GM04504 (cell line): Measurements from ENCODE around the gene MRTFA.
"Not testable (repeated sequence)": the region's sequence is repeated elsewhere in the genome, so short reads cannot be mapped to it uniquely, and the experiment has no call there.

Experiments
- DNase-seq: peaks from one replicate; pipeline ENCODE4 v3.0.0-alpha.2; 2012; ENCODE audit warnings: low read depth

Gene MRTFA

DNA sequence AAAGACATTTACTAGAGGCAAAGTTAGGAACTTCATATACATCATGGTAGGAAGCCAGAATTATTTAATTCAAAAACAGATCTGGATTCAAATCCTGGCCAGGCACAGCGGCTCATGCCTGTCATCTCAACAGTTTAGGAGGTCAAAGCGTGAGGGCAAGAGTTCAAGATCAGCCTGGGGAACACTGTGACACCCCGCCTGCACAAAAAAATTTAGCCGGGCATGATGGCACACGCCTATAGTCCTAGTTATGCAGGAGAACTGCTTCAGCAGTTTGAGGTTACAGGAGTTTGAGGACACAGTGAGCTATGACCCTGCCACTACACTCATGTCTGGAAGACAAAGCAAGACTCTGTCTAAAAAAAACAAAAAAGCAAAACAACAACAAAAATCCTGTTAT, 8.9 kb downstream of the MRTFA start:
- DNase-seq, result no peak

DNA sequence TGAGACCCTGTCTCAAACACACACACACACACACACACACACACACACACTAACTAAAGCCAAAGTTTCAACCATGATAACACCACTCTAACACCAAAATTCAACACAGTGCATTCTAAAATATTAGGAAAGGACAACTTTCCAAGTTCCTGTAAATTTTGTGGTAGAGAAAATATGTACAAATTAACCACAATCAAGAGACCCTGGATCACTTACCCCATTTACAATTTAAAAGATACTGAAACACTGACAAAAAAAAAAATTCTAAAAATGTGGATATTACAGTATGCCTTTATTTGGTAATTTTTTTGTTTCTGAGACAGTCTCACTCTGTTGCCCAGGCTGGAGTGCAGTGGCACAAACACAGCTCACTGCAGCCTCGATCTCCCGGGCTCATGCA, 9.7 kb downstream of the MRTFA start:
- no peak for DNase-seq

DNA sequence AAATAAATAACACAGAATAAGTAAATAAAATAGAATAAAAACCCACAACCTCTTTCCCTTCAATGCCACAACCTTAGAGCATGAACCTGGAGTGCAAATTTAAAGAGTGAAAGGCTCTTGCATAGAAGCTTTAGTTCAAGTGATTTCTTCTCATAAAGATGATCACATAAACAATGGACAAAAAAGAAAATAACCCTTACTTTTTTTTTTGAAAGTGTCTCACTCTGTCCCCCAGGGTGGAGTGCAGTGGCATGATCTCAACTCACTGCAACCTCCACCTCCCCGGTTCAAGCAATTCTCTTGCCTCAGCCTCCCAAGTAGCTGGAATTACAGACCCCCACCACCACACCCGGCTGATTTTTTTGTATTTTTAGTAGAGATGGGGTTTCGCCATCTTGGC, 10.7 kb downstream of the MRTFA start:
- not testable (repeated sequence) for DNase-seq

DNA sequence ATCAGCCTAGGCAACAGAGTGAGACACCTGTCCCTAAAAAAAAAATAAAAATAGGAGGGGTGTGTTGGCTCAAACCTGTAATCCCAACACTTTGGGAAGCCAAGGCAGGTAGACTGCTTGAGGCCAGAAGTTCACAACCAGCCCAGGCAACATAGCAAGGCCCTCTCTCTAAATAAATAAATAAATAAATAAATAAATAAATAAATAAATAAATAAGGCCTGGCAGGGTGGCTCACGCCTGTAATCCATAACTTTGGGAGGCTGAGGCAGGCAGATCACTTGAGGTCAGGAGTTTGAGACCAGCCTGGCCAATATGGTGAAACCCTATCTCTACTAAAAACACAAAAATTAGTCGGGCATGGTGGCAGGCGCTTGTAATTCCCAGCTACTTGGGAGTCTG, 11.2 kb downstream of the MRTFA start:
- not testable (repeated sequence) for DNase-seq

DNA sequence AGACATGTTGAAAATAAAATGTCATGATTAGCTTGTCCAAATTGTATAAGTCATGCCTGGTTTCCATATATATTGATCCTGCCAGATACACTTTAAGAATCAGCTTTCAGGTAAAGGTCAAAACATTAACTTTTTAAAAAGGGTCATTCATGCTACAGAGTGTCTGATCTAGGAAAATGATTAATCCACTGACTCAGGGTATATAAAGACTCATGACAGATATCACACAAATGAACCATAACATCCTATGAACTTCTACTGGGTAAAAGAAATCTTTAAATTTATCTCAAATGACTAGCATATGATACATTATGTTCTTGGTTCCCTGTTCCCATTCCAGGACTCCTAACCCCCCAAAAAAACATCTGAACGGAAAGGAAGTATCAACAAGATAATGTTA, 11.7 kb downstream of the MRTFA start:
- DNase-seq, result no peak

DNA sequence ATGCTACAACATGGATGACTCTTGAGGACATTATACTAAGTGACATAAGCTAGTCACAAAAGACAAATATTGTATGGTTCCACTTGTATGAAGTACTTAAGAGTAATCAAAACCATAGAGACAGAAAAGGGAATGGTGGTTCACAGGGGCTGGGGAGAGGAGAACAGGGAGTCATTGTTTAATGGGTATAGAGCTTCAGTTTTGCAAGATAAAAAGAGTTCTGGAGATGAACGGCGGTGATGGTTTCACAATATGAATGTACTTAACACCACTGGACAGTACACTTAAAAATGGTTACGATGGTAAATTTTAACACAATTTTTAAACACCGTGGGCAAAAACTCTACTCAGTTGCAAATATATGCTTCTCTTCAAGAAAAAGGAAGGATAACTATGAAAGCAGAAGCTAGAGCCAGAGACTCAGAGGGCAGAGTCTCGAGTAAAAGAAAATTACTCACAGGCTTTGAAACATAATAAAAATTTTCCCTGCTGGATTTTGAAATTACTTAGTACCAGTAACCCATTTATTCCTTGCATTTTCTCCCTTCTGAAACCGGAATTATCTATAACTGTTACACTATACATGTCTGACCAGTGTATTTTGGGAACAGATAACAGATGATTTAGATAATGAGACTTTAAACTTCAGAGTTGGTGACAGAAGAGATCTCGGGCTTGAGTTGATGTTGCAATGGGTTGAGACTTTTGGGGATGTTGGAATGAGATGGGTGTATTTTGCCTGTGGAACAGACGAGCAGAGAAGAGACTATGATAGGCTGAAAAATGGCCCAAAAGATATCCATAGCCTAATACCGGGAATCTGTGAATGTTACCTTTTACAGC, 15.0 kb downstream of the MRTFA start:
- DNase-seq, result no peak

DNA sequence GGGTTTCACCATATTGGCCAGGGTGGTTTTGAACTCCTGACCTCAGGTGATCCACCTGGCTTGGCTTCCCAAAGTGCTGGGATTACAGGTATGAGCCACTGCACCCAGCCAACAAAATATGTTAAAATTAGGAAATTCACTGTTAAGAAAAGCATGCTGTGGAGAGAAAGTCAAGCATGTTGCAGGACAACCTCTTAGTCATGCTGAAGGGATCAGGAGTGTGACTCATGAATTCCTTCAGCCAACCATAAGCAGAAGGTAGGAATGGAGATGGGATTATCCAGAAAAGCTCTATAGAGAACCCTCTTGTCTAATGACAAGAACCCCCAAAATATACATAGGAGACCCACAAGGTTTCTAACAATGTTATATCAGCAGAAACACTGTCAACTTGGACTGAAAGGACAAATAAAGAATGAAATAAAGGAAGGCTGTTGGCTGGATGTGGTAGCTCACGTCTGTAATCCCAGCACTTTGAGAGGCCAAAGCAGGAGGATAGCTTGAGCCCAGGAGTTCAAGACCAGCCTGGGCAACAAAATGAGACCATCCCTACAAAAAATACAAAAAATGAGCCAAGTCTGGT, 16.0 kb downstream of the MRTFA start:
- DNase-seq, result no peak

DNA sequence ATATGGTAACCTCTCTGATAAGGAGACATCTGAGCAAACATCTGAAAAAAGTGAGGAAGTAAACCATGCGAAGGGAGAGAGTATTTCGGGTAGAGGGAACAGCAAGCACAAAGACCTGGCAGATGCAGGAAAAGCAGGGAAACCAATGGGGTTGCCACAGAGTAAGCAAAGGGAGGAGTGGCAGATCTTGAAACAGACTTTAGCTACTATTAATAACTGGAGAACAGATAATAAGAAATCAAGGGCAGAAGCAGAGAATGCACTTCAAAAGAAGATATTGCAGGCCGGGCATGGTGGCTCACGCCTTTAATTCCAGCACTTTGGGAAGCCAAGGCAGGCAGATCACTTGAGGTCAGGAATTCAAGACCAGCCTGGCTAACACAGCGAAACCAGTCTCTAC, 18.1 kb downstream of the MRTFA start:
- DNase-seq, result no peak

DNA sequence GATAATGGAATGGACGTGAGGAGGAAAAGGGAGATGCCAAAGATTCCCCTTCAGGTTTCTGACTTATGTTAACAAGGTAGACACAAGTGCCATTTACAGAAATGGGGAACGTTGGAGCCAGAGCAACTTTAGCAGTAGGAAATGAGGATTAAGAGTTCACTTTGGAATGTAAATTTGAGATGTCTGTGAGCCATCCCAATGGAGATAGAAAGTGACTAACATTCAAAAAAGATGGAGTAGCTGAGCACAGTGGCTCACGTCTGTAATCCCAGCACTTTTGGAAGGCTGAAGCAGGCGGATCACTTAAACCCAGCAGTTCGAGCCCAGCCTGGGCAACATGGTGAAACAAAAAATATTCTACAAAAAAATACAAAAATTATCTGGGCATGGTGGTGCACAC, 19.9 kb downstream of the MRTFA start:
- DNase-seq, result no peak

DNA sequence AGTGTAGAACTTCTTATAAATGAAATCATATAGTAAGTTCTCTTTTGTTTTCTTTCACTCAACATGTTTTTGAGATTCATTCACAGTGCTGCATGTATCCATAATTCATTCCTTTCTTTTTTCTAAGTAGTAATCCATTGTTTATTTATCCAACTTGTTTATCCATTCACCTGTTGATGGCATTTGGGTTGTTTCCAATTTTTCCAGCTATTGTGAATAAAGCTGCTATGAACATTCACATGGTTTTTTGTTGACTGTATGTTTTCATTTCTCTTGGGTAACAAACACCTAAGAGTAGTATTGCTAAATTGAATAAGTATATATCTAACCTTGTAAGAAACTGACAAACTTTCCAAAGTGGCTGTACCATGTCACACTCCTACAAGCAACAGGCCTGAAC, 23.5 kb downstream of the MRTFA start:
- no peak for DNase-seq

DNA sequence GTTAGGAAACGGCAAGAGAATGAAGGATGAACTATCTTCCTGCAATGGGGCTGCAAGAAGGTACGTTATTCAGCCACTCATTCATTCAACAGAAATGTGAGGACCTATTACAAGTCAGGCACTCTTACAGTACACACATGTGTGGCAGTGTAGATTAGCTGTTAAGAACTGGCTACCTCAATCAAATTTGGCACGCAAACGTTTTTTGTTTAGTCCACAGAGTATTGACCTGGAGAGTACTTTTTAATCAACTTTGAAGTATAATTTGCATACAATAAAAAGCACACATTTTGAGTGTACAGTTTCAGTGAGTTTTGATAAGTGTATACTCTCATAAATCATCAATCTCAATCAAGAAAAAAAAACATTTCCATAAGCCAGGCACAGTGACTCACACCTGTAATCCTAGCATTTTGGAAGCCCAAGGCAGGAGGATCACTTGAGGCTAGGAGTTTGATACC, 24.2 kb downstream of the MRTFA start:
- DNase-seq, result no peak

DNA sequence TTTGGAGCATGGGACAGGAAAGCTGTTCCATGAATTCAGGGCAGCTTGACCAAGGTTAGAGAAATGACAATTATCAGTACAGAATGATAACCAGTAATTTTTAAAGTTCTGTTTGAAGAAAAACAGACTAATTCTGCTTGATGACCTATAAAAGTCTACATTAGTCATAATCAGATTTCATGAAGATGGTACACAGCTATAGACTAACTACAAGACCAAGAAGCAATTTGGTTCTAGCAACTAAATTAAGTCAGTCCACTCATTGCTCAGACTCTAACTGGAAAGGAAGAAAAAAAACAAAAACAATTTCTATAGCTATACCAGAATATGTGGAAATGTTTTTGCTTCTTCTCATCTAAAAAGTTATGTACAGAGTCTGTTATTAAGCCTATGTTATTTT, 24.9 kb downstream of the MRTFA start:
- no peak for DNase-seq

DNA sequence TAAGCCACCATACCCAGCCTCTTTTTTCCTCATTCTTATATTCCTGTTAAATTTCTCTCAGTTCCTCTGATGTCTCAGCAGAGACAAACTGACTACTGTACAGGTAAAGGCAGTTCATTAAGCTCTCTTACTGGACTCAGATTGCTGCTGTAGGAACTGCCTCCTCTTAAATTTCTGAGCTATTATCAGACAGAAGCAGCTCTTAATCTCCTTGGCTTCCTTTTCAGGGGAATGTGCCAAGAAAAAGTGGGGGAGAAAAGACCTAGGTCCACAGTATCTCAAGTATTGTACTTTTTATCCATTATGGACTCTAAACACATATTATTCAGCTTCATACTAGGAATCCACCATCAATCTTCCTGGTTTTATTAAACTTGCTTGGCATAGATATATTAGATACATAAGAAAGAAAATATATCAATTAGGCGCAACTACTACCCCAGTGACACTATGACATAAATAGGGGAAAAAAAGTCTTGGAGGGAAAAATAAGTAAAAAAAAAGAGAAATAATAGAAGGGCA, 26.1 kb downstream of the MRTFA start:
- no peak for DNase-seq

DNA sequence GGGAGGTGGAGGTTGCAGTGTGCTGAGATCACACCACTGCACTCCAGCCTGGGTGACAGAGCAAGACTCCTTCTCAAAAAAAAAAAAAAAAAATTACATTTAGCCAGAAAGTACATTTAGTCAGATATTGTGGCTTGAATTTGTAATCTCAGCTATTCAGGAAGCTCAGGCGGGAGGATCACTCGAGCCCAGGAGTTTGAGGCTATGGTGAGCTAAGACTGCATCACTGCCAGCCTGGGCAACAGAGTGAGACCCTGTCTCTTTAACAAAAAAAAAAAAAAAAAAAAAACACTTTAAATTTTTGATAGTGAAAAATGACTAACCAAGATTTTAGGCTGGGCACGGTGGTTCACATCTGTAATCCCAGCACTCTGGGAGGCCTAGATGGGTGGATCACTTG, 27.3 kb downstream of the MRTFA start:
- no peak for DNase-seq

DNA sequence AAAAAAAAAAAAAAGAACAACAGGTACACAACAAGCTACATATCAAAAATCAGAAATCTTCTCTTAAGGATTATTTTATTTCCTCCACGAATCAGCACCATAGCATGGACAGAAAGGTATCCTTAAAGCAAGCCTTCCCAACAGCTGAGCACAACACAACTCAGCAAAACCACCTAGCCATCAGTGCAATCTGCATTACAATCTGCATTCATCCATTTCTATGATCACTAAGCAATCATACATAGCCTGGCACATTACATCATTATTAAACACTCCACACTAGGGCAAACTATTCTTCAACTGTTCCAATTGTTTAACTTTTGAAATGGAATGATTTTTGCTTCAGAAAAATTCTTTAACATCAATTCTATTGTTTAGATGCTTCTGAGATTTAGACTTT, 29.0 kb downstream of the MRTFA start:
- no peak for DNase-seq

DNA sequence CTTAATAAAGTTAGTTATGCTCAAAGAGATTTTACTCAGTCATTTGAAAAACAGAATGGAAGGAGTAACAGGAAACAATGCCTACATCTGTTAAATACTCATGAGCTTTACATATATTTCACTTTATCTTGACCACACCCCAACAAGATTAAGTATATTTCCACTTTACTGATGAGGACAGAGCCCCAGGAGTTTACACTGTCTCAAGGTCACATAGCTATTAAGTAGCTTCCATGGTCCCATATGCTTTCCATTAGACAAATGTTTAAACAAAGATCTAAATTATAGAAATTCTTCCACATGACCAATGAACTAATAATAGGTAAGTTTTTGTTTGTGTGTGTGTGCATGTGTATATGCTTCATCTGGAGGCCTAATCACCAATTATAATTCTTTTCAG, 30.2 kb downstream of the MRTFA start:
- DNase-seq, result no peak

DNA sequence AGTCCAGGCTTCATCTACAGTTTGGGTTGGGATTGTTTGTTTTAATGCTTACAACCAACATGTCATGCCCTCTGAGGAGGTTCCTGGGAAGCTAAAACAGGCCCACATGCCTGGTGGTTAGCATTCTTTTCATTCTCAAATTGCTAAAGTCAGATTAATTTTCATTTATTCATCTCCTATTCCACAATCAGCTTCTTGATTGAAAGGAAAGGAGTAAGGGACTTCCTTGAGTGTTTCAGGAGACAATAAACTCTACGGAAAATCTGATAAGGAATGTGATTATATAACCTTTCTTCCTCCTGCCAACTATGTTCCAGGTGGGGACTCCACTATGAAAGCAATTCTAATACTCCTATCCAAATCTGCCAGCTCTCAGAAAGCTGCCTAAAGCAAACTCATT, 30.8 kb downstream of the MRTFA start:
- DNase-seq, result no peak

DNA sequence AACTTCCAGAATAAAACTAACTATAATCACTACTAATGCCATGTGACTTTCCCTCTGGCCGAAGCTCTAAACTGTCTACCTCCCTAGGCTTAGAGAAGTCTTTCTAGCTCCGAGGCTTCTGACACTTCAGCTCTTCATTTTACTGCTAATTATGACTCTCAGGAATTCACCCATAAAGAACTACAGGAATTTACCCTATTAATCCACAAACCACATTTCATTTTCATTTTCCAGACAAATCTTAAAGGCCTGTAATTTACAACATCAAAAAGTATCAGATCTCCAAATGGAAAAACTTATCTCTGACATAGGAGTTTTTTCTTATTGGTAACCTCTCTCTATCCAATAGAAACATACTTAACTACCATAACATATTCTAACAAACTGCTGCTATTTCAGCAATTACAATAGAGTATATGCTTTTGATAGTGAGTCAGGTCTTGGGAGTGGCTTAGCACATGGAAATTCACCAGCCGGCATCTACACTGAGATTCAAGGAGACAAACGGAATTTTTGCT, 33.4 kb downstream of the MRTFA start:
- DNase-seq, result no peak

DNA sequence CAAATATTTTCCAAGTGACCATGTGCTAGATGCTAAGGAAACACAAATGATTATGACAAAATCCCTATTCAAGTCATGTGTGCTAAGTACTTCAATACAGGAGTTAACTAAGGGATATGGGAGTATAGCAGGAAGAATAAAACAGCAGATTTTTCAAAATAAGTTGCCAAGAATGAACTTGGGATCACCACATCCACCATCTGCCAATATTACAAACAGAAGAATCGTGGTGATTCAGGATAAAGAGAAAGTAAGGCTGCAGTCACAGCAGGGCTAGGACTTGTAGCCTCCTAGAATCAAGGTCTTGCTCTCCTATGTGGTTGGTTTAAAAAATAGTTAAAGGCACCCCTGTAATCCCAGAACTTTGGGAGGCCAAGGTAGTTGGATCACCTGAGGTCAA, 34.3 kb downstream of the MRTFA start:
- no peak for DNase-seq

DNA sequence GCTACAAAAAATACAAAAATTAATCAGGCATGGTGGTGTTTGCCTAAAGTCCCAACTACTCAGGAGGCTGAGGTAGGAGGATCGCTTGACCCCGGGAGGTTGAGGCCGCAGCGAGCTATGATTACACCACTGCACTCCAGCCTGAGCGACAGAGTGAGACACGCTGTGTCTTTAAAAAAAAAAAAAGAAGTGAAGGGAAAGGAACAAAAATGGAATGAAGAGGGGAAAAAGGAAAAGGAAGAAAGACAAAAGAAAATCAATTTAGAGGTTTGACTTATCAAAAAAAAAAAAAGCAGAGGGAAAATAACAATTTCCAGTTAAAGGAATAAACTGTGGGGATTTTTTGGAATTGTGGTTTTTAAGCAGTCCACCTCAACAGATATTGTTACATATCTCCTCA, 36.8 kb downstream of the MRTFA start:
- DNase-seq, result no peak

DNA sequence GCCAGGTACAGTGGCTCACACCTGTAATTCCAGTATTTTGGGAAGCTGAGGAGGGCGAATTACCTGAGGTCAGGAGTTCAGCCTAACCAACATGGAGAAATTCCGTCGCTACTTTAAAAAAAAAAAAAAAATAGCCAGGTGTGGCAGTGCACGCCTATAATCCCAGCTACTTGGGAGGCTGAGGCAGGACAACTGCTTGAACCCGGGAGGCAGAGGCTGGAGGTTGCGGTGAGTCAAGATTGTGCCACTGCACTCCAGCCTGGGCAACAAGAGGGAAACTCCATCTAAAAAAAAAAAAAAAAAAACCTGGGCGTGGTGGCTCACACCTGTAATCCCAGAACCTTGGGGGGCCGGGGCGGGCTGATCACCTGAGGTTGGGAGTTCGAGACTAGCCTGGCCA, 37.8 kb downstream of the MRTFA start:
- not testable (repeated sequence) for DNase-seq

DNA sequence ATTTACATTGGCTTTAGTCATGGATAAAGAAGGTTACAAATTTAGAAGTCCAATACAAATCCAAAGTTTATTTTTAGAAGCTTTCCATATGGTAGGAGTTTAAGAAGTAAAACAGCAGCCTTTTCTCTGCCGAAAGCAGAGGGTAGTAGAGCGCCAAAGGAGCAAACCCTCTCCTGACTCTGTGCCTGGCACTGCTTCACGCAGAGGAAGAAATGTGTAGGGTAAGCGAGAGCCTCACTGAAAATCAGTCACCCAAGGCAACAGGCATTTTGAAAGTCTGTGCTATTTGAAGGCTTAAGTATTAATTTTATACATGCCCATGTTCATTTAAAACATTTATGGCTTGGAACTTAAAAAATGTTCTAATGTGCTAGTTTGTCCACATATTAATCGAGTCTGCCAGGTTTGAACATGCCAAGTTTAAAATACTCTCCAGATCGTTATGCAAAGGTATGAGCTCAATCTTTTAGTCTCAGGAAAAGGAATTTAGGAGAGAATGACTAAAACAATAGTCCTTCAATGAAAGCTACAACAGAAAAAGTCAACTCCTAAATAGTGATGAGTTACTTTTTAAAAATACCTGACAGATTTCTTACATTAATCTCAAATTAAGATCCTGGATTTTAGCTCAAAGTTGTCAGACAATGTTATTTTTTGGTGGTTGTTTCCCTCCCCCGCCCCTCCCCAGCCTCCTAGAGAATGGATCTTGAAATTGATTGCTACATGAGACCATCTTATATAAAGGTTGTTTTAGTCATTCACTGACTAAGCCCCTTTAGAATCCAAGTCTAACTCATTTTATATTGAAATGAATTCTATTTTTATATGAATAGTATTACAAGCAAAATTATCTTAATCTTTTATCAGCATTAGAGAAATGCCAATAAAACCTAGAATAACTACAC, 38.7 kb downstream of the MRTFA start:
- DNase-seq, result no peak
